ENCODE results near the gene PRR15. TPM values are rescaled to one million over a fixed set of nuclear protein-coding genes. Genes with fewer than 3 reads are reported as not detected.

PRR15 gene
- polyA plus RNA-seq, 1 donor from 2014 or later: not detected

DNA sequence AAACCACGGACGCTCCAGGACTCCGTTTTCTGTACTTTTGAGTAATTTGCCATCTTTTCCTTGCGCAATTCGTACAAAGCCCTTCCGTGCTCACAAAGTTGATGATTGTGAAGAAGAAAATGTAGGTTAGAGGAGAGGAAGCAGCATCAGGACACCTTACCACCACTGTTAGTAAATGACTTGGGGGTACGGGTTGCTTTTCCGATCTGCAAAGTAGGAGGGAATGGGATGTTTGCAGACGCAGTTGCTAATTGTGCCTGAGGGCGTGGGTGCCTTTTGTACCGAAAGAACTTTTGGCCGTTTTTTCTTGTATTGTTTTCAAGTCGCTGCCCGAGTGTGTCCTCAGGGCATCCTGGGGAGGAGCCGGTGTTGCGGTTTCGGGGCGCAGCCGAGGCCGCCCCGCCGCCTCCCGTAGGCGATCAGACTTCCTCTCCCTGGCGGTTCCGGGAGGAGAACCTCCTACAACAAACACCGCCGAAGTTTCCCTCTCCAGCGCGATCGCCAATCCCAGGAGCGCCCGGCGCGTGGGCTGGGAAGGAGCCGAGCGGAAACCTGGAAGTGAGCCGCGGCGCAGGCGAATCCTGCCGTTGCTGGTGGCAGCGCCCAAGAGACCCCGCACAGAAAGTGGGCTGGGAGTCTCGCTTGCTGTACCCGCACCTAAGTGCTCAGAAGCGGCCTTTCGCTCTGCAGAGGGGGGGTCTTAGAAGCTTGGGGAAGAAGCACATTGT, 1.0 kb downstream of the PRR15 start:
- Histone ChIP-seq H3K4me2 (ENCODE audit: low read length) (peak overlapping the region; percentile 85), H3K36me3 (ENCODE audit: insufficient read depth, low read length) (no peaks in the 10 kb centered on the region), H3K9me3 (ENCODE audit: low read length) (no peaks in the 10 kb centered on the region), H3K27me3 (ENCODE audit: insufficient read depth, low read depth, low read length) (peaks cover 74% of the 10 kb centered on the region), H2AFZ (ENCODE audit: low read depth, low read length) (no peak overlapping the region), H3K27ac (ENCODE audit: low read length) (no peak overlapping the region), H3K4me3 (ENCODE audit: low read length) (peak overlapping the region; percentile 80), H3K9me2 (ENCODE audit: insufficient read depth, low read length) (no peaks in the 10 kb centered on the region), H3K9ac (ENCODE audit: low read length) (peak overlapping the region; percentile 18), H3F3A (ENCODE audit: insufficient read depth, low read length, poor library complexity, severe bottlenecking) (no peaks in the 10 kb centered on the region), H4K20me1 (ENCODE audit: insufficient read depth) (no peaks in the 10 kb centered on the region), H3K79me2 (replicated peaks; ENCODE audit: insufficient read depth, low read length) (no peaks in the 10 kb centered on the region)
- TF ChIP-seq EZH2 (IDR thresholded peaks at IDR 0.05; ENCODE audit: borderline replicate concordance, insufficient read depth, low read length, poor library complexity, severe bottlenecking): peak; percentile 80
- TF ChIP-seq REST (IDR thresholded peaks at IDR 0.05; ENCODE audit: borderline replicate concordance): peak; percentile 60
- no peak for TF ChIP-seq SMC3 (conservative IDR thresholded peaks at IDR 0.05; ENCODE audit: poor library complexity)

DNA sequence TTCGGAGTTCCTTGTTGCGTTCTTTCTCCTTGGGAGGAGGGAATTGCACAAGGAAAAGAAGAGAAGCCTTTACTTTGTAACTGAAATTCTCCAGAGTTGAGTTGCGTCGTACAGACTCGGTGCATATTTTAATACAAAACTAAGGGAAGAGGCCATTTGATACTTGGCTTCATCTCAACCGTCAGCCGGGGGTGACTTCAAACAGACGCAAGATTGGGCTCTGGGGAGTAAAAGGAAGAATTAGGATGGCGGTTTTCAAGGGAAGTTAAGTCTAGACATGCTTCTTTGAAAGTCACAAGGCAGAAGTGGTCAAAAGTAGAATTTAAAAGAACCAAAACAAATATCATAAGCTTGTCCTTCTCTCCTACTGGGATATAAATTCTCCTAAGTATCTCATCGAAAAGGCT, 1.6 kb downstream of the PRR15 start:
- peak overlapping the region; percentile 80 for H3K4me3 ChIP-seq (ENCODE audit: low read length)
- TF ChIP-seq POLR2AphosphoS5 (IDR thresholded peaks at IDR 0.05) (no peak), REST (IDR thresholded peaks at IDR 0.05; ENCODE audit: borderline replicate concordance) (no peak), RAD21 (conservative IDR thresholded peaks at IDR 0.05) (no peak), MXI1 (conservative IDR thresholded peaks at IDR 0.05; ENCODE audit: poor library complexity, severe bottlenecking) (no peak), SMC3 (conservative IDR thresholded peaks at IDR 0.05; ENCODE audit: poor library complexity) (no peak), TAF1 (IDR thresholded peaks at IDR 0.05; ENCODE audit: low read depth) (no peak), EP300 (conservative IDR thresholded peaks at IDR 0.05; ENCODE audit: poor library complexity, severe bottlenecking) (no peak), EZH2 (IDR thresholded peaks at IDR 0.05; ENCODE audit: borderline replicate concordance, insufficient read depth, low read length, poor library complexity, severe bottlenecking) (no peak)
- TF ChIP-seq, protein P1, sequence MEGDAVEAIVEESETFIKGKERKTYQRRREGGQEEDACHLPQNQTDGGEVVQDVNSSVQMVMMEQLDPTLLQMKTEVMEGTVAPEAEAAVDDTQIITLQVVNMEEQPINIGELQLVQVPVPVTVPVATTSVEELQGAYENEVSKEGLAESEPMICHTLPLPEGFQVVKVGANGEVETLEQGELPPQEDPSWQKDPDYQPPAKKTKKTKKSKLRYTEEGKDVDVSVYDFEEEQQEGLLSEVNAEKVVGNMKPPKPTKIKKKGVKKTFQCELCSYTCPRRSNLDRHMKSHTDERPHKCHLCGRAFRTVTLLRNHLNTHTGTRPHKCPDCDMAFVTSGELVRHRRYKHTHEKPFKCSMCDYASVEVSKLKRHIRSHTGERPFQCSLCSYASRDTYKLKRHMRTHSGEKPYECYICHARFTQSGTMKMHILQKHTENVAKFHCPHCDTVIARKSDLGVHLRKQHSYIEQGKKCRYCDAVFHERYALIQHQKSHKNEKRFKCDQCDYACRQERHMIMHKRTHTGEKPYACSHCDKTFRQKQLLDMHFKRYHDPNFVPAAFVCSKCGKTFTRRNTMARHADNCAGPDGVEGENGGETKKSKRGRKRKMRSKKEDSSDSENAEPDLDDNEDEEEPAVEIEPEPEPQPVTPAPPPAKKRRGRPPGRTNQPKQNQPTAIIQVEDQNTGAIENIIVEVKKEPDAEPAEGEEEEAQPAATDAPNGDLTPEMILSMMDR (IDR thresholded peaks at IDR 0.05; ENCODE audit: poor library complexity, severe bottlenecking): no peak
- H3K9me3 ChIP-seq (ENCODE audit: low read length): no peaks in the 10 kb centered on the region
- peaks cover 74% of the 10 kb centered on the region for H3K27me3 ChIP-seq (ENCODE audit: insufficient read depth, low read depth, low read length)
- no peak overlapping the region for H2AFZ ChIP-seq (ENCODE audit: low read depth, low read length)
- peak overlapping the region; percentile 85 for H3K4me2 ChIP-seq (ENCODE audit: low read length)
- H3F3A ChIP-seq (ENCODE audit: insufficient read depth, low read length, poor library complexity, severe bottlenecking): no peaks in the 10 kb centered on the region
- no peaks in the 10 kb centered on the region for H3K9me2 ChIP-seq (ENCODE audit: insufficient read depth, low read length)
- no peaks in the 10 kb centered on the region for H3K79me2 ChIP-seq (replicated peaks; ENCODE audit: insufficient read depth, low read length)
- H3K9ac ChIP-seq (ENCODE audit: low read length): no peak overlapping the region
- H3K27ac ChIP-seq (ENCODE audit: low read length): no peak overlapping the region
- no peaks in the 10 kb centered on the region for H4K20me1 ChIP-seq (ENCODE audit: insufficient read depth)
- H3K36me3 ChIP-seq (ENCODE audit: insufficient read depth, low read length): no peaks in the 10 kb centered on the region

All from neural cell (in vitro differentiated cells).